GM12878 (cell line): ENCODE data around the gene DMXL2. TPM values are rescaled to one million over a fixed set of nuclear protein-coding genes. Genes with fewer than 3 reads are reported as not detected.

Experiments
- ATAC-seq: fragments of 200-7000 bp; cut with Tn5 transposase; 3 replicates; pipeline ENCODE4 v1.9.1; 2020; ENCODE audit warnings: mild to moderate bottlenecking, moderate library complexity
- BruUV-seq: library from RNA; stranded (reverse); fragments of 400-500 nt; replicated peaks from 2 replicates; lab custom pipeline; 2021; lab: Mats Ljungman, UMichigan
- CTCF ChIA-PET: fragments of 300-600 bp; sonication (Branson Sonifier 250); formaldehyde crosslinking; extraction: SDS; loops from one replicate; lab custom pipeline; 2021; ENCODE audit warnings: inconsistent platforms; lab: Yijun Ruan, JAX
- POLR2A ChIA-PET: fragments of 350-600 bp; formaldehyde crosslinking; extraction: SDS; loops from one replicate; lab custom pipeline; 2021; ENCODE audit warnings: inconsistent platforms; lab: Charles Lee
- RAD21 ChIA-PET: fragments of 300-600 bp; sonication (Branson Sonifier 250); formaldehyde crosslinking; loops from one replicate; lab custom pipeline; 2023; ENCODE audit warnings: antibody characterized with exemption; ENCODE audit not compliant: unreplicated experiment; lab: Charles Lee
- SMC1A ChIA-PET: fragments of 300-600 bp; sonication (Branson Sonifier 250); formaldehyde crosslinking; loops from one replicate; lab custom pipeline; 2023; ENCODE audit not compliant: unreplicated experiment, uncharacterized antibody; lab: Charles Lee
- DNase-seq: peaks from one replicate; pipeline ENCODE4 v3.0.0-alpha.2; 2011; ENCODE audit warnings: low read depth, low spot score
- FAIRE-seq: peaks from 3 replicates; lab custom pipeline; 2011; peaks lifted over from hg19 to GRCh38; lab: Jason Lieb, UNC
- H2AFZ ChIP-seq: 2 replicates; pipeline ENCODE4 v1.6.0; 2011; ENCODE audit warnings: low read depth, low read length, control low read depth; ENCODE audit not compliant: control insufficient read depth
- H3K27ac ChIP-seq: 2 replicates; pipeline ENCODE4 v1.5.1; 2011; ENCODE audit warnings: control low read depth; ENCODE audit not compliant: control insufficient read depth, insufficient read depth
- H3K27me3 ChIP-seq, 2 experiments: replicated peaks in 1 of 2; 2 replicates each; pipeline versions ENCODE4 v1.6.0 to v1.6.1; 2011; ENCODE audit warnings: low read length in 1 of 2; ENCODE audit not compliant: control insufficient read depth in 2 of 2, insufficient read depth in 2 of 2
- H3K36me3 ChIP-seq, 2 experiments: 2 replicates each; pipeline ENCODE4 v1.5.1; 2011; ENCODE audit warnings: low read length in 1 of 2; ENCODE audit not compliant: control insufficient read depth in 2 of 2, insufficient read depth in 2 of 2
- H3K4me1 ChIP-seq: 2 replicates; pipeline ENCODE4 v1.6.1; 2011; ENCODE audit warnings: mild to moderate bottlenecking, low read length, moderate library complexity, mixed read lengths; ENCODE audit not compliant: control insufficient read depth, insufficient read depth
- H3K4me2 ChIP-seq: 2 replicates; pipeline ENCODE4 v1.6.0; 2011; ENCODE audit warnings: control low read depth; ENCODE audit not compliant: control insufficient read depth, insufficient read depth
- H3K4me3 ChIP-seq: fragments of 200-600 bp; sonication (generic); 2 replicates; pipeline ENCODE4 v1.5.1; 2016
- H3K79me2 ChIP-seq: 2 replicates; pipeline ENCODE4 v1.6.0; 2011; ENCODE audit warnings: low read length; ENCODE audit not compliant: control insufficient read depth, insufficient read depth
- H3K9ac ChIP-seq: 2 replicates; pipeline ENCODE4 v1.8.0; 2011; ENCODE audit warnings: low read length, control low read depth, mixed read lengths; ENCODE audit not compliant: control insufficient read depth, insufficient read depth
- H3K9me3 ChIP-seq: replicated peaks from 3 replicates; pipeline ENCODE4 v1.5.1; 2011; ENCODE audit warnings: mild to moderate bottlenecking, low read length; ENCODE audit not compliant: control insufficient read depth, insufficient read depth
- H4K20me1 ChIP-seq: 2 replicates; pipeline ENCODE4 v1.6.0; 2011; ENCODE audit not compliant: control insufficient read depth, insufficient read depth
- FOS ChIP-seq: IDR thresholded peaks from 3 replicates; pipeline ENCODE4 v1.6.1; 2011; ENCODE audit warnings: borderline replicate concordance; ENCODE audit not compliant: insufficient read length; ENCODE audit errors: extremely low read depth
- GABPA ChIP-seq: IDR thresholded peaks from 2 replicates; pipeline ENCODE4 v1.6.1; 2014; ENCODE audit warnings: antibody characterized with exemption, low read depth, mild to moderate bottlenecking, inconsistent platforms
- JUND ChIP-seq: IDR thresholded peaks from 2 replicates; pipeline ENCODE4 v1.6.1; 2012; ENCODE audit warnings: low read depth, mild to moderate bottlenecking, low read length, improper control_type of control experiment, moderate library complexity
- POLR2AphosphoS5 ChIP-seq: IDR thresholded peaks from 2 replicates; pipeline ENCODE4 v1.6.1; 2011; ENCODE audit warnings: mild to moderate bottlenecking, low read length, inconsistent platforms
- SIN3A ChIP-seq: IDR thresholded peaks from 2 replicates; pipeline ENCODE4 v1.6.1; 2012; ENCODE audit warnings: low read depth, low read length, improper control_type of control experiment
- TCF7 ChIP-seq: IDR thresholded peaks from 2 replicates; pipeline ENCODE4 v1.6.1; 2014; ENCODE audit warnings: antibody characterized with exemption, borderline replicate concordance
- ZNF274 ChIP-seq: IDR thresholded peaks from one replicate; pipeline ENCODE4 v1.8.0; 2011; ENCODE audit not compliant: insufficient read length, insufficient read depth
- WGBS: methylation state at CpG from one replicate; pipeline ENCODE4 v1.1.6; 2016; ENCODE audit warnings: low lambda C conversion rate; ENCODE audit not compliant: insufficient replicate concordance, insufficient coverage; ENCODE audit errors: missing lambda C conversion rate; 5-methylcytosine and 5-hydroxymethylcytosine counted together
- in situ Hi-C: fragments of 300-500 bp; cut with MboI; formaldehyde crosslinking; loops from 9 replicates; pipeline ENCODE4 v1.14.3; 2018; ENCODE audit warnings: mixed read lengths
- intact Hi-C: fragments of 100-400 bp; cut with micrococcal nuclease; formaldehyde crosslinking; loops from one replicate; pipeline ENCODE4 v1.14.2; 2022; ENCODE audit not compliant: unreplicated experiment
- polyA plus RNA-seq, 11 experiments: library from polyadenylated mRNA; depleted of rRNA in 4 of 11; unstranded in 6 of 11; stranded (reverse) in 5 of 11; fragments of >200 nt; fragmentation: Nextera tagmentation in 4 of 11; fragmentation: Illumina TruSeq in 1 of 11; extraction: Ambion mirVana in 4 of 11; extraction: Trizol in 1 of 11; gene quantifications; 1 replicate in 1 of 11; 2 replicates in 10 of 11; pipeline versions ENCODE4 v1.2.1 to v1.2.3, GENCODE V29; 2011 to 2016; ENCODE audit warnings: inconsistent platforms in 2 of 11, missing spikeins in 2 of 11, low read depth in 1 of 11
- total RNA-seq, 4 experiments: library from RNA; depleted of rRNA in 3 of 4; stranded (reverse); fragments of >200 nt in 3 of 4; fragmentation: Illumina TruSeq in 1 of 4; extraction: Trizol in 1 of 4; gene quantifications; 2 replicates each; pipeline versions ENCODE4 v1.2.1 to v1.2.3, GENCODE V29; 2013 to 2021
- TF ChIP-seq, protein P1 (sequence below), 3 experiments: IDR thresholded peaks in 2 of 3; conservative IDR thresholded peaks in 1 of 3; 2 replicates each; pipeline ENCODE4 v1.5.1; 2011; ENCODE audit warnings: low read depth in 3 of 3, low read length in 3 of 3, mild to moderate bottlenecking in 3 of 3, control low read depth in 2 of 3, moderate library complexity in 2 of 3, inconsistent platforms in 1 of 3, mixed read lengths in 1 of 3; ENCODE audit not compliant: control insufficient read depth in 2 of 3, insufficient read depth in 1 of 3; ENCODE audit errors: extremely low read depth in 1 of 3
- TF ChIP-seq, protein P2 (sequence below): IDR thresholded peaks from 2 replicates; pipeline ENCODE4 v1.6.1; 2012; ENCODE audit warnings: low read depth, low read length, improper control_type of control experiment
- TF ChIP-seq, protein P3 (sequence below): IDR thresholded peaks from 2 replicates; pipeline ENCODE4 v1.6.1; 2012; ENCODE audit warnings: low read depth, low read length, improper control_type of control experiment
- TF ChIP-seq, protein P4 (sequence below): fragments of 450-650 bp; IDR thresholded peaks from 2 replicates; pipeline ENCODE4 v1.6.1; 2017; ENCODE audit warnings: borderline replicate concordance
- TF ChIP-seq, protein P5 (sequence below): IDR thresholded peaks from 2 replicates; pipeline ENCODE4 v1.6.1; 2011; ENCODE audit warnings: borderline replicate concordance, low read depth, mild to moderate bottlenecking, moderate library complexity, low read length; ENCODE audit not compliant: insufficient read depth, poor library complexity, severe bottlenecking

The DMXL2 gene
- total and polyA plus RNA-seq, 10 of the 15 experiments (the other 5 are each of a cell fraction or from before 2014, with no cell fraction given): 8.5 to 32.1 (median 22.0) TPM

DNA sequence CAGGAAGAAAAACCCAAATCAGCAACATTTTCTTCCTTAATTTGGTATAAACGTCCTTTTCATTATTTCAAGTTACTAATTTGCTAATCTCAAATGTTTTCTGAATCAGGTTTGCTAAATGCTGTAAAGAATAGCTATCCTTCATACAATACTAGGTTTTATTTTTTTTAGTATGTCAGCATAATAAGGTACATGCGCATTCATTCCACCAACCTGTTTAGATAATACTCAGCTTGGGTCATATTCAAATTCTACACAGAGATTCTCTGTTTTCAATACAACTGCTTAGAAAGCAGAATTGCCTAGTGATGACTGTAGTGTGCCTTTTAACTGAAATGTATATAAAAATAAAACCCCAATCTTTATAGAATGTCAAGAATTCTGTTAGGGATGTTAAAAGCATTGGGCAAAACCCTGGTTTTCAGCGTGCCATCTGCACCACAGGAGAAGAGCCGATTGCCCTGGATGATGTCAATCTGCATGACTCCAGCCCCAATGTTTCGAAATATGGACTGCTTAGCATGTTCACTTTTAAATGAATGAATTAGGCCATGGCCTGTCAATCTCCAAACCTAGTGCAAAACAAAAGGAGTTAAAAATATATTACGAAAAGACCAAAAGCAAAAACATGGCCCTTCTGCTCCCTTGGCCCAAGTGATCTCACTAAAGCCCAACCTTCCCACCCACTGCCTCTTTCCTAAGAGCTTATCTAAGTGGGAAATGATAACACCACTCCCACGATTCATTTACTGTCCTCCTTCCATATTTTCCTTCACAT, 173.8 kb downstream of the DMXL2 start (continued):
- TF ChIP-seq, protein P1, sequence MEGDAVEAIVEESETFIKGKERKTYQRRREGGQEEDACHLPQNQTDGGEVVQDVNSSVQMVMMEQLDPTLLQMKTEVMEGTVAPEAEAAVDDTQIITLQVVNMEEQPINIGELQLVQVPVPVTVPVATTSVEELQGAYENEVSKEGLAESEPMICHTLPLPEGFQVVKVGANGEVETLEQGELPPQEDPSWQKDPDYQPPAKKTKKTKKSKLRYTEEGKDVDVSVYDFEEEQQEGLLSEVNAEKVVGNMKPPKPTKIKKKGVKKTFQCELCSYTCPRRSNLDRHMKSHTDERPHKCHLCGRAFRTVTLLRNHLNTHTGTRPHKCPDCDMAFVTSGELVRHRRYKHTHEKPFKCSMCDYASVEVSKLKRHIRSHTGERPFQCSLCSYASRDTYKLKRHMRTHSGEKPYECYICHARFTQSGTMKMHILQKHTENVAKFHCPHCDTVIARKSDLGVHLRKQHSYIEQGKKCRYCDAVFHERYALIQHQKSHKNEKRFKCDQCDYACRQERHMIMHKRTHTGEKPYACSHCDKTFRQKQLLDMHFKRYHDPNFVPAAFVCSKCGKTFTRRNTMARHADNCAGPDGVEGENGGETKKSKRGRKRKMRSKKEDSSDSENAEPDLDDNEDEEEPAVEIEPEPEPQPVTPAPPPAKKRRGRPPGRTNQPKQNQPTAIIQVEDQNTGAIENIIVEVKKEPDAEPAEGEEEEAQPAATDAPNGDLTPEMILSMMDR (IDR thresholded peaks at IDR 0.05 in 2 of 3, conservative IDR thresholded peaks at IDR 0.05 in 1 of 3; ENCODE audit: control insufficient read depth in 2 of 3, extremely low read depth in 1 of 3, insufficient read depth in 1 of 3, low read depth in 3 of 3, low read length in 3 of 3): no peak

DNA sequence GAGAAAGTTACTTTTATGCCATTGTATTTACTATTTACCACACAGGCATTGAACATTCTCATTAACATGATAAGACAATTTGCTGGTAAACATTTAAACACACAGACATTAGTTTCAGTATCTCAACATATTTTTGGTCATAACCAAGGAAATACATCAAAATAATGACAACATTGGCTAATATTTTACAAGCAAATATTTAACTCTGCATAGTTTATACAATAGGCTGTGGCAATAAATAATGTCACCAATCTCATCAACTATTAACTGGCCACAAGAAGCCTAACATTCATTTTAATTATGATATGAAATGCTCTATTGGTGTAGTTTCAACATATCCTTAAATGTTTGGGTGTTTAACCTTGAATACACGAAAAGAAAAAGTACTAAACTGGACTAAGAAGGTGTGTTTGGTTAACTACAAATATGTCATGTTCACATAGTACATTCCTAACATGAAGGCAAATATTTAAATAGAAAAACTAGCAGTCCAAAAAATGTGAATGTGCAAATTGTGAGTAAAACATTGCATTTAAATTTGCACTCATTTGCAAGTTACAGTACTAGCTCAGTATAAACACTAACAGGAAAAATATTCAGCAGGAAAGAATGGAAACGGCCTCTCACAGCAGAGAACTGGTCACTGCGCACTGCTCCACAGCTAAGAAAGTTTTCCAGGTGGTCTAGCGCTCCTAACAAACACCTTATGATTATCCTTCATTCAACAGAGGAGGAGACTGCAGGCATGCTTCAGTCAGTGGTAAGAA, 174.5 kb downstream of the DMXL2 start:
- ChIA-PET POLR2A (no interaction called here), CTCF (interaction anchor here (0.7 kb wide), 1 partner anchor 291 kb away, joined by 3 read pairs; no protein-coding TSS in a partner anchor), RAD21 (no interaction called here), SMC1A (no interaction called here)
- TSS peak; percentile 52 for BruUV-seq
- 85% methylated on average over 4 of the region's 4 CpGs for WGBS
- no peak overlapping the region for H2AFZ ChIP-seq
- FAIRE-seq: no peak
- no peaks in the 10 kb centered on the region for H3K4me1 ChIP-seq
- no peak for DNase-seq
- intact Hi-C loops: no loop called here
- H3K27ac ChIP-seq: no peak overlapping the region
- no peaks in the 10 kb centered on the region for H3K79me2 ChIP-seq
- no peak for ATAC-seq
- no peaks in the 10 kb centered on the region for H4K20me1 ChIP-seq
- H3K4me3 ChIP-seq: no peak overlapping the region
- no peaks in the 10 kb centered on the region; the same call in 2 of the 3 replicates for H3K9me3 ChIP-seq
- H3K9ac ChIP-seq: no peak overlapping the region
- H3K4me2 ChIP-seq: no peak overlapping the region
- no peaks in the 10 kb centered on the region for H3K27me3 ChIP-seq
- no peaks in the 10 kb centered on the region for H3K36me3 ChIP-seq
- in situ Hi-C loops: no loop called here
- TF ChIP-seq, protein P2, sequence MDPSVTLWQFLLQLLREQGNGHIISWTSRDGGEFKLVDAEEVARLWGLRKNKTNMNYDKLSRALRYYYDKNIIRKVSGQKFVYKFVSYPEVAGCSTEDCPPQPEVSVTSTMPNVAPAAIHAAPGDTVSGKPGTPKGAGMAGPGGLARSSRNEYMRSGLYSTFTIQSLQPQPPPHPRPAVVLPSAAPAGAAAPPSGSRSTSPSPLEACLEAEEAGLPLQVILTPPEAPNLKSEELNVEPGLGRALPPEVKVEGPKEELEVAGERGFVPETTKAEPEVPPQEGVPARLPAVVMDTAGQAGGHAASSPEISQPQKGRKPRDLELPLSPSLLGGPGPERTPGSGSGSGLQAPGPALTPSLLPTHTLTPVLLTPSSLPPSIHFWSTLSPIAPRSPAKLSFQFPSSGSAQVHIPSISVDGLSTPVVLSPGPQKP: no peak
- TF ChIP-seq SIN3A (no peak), ZNF274 (no peak), FOS (no peak), JUND (no peak), POLR2AphosphoS5 (no peak), GABPA (no peak), TCF7 (no peak)
- TF ChIP-seq, protein P3, sequence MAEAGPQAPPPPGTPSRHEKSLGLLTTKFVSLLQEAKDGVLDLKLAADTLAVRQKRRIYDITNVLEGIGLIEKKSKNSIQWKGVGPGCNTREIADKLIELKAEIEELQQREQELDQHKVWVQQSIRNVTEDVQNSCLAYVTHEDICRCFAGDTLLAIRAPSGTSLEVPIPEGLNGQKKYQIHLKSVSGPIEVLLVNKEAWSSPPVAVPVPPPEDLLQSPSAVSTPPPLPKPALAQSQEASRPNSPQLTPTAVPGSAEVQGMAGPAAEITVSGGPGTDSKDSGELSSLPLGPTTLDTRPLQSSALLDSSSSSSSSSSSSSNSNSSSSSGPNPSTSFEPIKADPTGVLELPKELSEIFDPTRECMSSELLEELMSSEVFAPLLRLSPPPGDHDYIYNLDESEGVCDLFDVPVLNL: no peak
- TF ChIP-seq, protein P4, sequence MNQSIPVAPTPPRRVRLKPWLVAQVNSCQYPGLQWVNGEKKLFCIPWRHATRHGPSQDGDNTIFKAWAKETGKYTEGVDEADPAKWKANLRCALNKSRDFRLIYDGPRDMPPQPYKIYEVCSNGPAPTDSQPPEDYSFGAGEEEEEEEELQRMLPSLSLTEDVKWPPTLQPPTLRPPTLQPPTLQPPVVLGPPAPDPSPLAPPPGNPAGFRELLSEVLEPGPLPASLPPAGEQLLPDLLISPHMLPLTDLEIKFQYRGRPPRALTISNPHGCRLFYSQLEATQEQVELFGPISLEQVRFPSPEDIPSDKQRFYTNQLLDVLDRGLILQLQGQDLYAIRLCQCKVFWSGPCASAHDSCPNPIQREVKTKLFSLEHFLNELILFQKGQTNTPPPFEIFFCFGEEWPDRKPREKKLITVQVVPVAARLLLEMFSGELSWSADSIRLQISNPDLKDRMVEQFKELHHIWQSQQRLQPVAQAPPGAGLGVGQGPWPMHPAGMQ: no peak
- TF ChIP-seq, protein P5, sequence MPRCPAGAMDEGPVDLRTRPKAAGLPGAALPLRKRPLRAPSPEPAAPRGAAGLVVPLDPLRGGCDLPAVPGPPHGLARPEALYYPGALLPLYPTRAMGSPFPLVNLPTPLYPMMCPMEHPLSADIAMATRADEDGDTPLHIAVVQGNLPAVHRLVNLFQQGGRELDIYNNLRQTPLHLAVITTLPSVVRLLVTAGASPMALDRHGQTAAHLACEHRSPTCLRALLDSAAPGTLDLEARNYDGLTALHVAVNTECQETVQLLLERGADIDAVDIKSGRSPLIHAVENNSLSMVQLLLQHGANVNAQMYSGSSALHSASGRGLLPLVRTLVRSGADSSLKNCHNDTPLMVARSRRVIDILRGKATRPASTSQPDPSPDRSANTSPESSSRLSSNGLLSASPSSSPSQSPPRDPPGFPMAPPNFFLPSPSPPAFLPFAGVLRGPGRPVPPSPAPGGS: no peak
